GM12872 (cell line): ENCODE data around the gene ASTN1.

Source experiments
- CTCF ChIP-seq: IDR thresholded peaks from 3 replicates; pipeline ENCODE4 v1.5.1; 2011; ENCODE audit warnings: low read depth, mild to moderate bottlenecking, low read length, moderate library complexity; ENCODE audit not compliant: insufficient read depth

ASTN1 gene

GRCh38 chr1:177106196-177106595, 58.3 kb downstream of the ASTN1 start:
- no peak for TF ChIP-seq CTCF

GRCh38 chr1:177103005-177103852, 61.3 kb downstream of the ASTN1 start:
- TF ChIP-seq CTCF: no peak

DNA sequence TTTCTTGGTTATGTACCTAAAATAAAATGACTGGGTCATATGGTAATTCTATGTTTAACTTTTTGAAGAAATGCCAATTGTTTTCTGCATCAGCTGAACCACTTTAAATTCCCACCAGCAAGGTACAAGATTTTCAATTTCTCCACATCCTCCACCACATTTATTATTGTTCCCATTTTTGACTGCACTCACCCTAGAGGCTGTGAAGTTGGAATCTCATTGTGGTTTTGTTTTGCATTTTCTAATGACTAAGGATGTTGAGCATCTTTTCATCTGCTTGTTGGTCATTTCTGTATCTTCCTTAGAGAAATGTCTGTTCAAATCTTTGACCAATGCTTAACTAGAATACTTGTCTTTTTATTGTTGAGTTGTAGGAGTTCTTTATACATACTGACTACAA, 72.5 kb downstream of the ASTN1 start:
- TF ChIP-seq CTCF: no peak

DNA sequence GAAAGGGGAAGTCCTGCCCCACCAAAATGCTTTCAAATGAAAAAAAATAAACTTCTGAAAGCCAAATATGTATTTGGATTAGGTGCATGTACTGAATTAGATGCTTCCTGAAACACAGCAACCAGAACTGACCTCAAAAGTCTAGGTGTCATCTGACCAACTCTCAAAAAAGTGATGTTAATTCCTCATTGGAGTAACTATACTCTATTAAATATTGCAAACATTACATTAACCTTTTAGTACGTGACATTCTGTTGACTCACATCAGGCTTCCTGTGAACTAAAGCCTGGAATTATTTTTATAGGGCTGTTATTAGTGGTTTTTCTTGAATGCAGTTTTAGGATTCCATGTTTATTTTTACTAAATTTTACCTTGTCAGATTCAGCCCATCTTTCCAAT, 73.5 kb downstream of the ASTN1 start:
- no peak for TF ChIP-seq CTCF

DNA sequence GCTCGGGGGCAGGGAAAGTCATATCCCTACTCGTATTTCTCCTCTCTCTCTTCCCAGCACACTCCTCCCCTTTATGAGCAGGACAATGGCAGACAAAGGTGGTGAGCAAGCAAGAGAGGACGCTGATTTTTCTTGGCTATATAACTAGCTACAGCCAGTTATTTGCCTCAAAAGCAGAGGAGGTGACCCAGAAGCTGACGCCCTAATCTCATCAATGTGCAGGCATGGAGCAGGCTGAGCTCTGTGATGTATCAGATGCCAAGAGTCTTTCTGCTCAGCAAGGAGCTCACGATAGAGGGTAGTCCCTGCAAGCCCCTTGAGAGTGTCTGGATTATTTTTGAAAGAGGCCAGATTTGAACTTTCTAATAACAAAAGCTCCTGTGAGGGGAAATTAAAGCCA, 75.5 kb downstream of the ASTN1 start:
- no peak for TF ChIP-seq CTCF

DNA sequence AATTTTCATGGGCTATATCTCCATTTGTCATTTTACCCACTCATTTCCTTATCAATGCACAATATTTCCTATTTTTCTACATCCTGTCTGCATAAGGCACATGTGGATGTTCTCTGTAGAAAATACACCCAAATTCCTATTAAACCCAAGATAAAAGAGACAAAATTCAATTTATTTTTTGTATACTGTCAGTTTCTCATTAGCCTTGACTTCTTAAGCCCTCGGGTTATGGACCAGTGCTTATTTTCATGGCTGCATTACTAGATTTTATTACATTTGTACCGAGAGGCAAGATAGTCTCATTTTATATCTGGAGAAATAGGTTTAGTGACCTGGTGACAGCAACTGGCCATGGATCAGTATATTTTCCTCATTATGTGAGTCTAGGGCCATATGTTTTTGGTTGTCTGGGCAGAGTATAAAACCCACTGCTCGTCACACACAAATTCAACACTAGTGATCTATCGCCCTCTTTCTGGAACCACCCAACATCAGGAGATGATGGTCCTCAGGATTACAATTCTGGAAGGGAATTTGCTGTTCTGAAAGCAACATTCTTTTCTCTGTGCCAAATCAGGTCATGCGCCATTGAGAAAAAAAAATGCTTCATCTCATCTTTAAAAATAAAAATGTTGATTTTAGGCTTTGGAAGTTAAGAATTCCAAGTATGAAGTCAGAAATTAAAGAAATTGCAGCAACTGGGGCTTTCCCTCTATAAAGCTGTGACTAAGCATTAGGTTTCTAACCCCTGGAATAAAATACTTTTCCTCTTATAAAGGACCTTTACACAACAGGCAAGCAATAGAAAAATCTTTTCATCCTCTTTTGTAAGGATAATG, 81.4 kb downstream of the ASTN1 start:
- no peak for TF ChIP-seq CTCF

GRCh38 chr1:177080564-177080963, 83.9 kb downstream of the ASTN1 start:
- TF ChIP-seq CTCF: no peak
